ENCODE results near the gene TMEM114. TPM values are rescaled to one million over a fixed set of nuclear protein-coding genes. Genes with fewer than 3 reads are reported as not detected.
"Not testable (repeated sequence)": the region's sequence is repeated elsewhere in the genome, so short reads cannot be mapped to it uniquely, and the experiment has no call there.

Gene TMEM114
- total RNA-seq, 1 experiment from 2014 or later: not detected

GRCh38 chr16:8563944-8564540 is 26.3 kb downstream of the TMEM114 start:
- H3K9me2 ChIP-seq (ENCODE audit: insufficient read depth); H3K79me2 ChIP-seq (ENCODE audit: insufficient read depth, low read length); RAD21 ChIA-PET (ENCODE audit: low non-redundant PET in 1 of 2, low total read pairs in 2 of 2, uncharacterized antibody in 2 of 2, unreplicated experiment in 2 of 2); ATAC-seq; DNase-seq (ENCODE audit: low read depth, low spot score); H2AFZ ChIP-seq (ENCODE audit: low read depth, low read length, poor library complexity, severe bottlenecking); H3K27ac ChIP-seq (ENCODE audit: low read depth, low read length); H3K4me1 ChIP-seq (ENCODE audit: control insufficient read depth in 1 of 2, insufficient read depth in 2 of 2, low read length in 2 of 2); POLR2A ChIA-PET; H4K20me1 ChIP-seq (ENCODE audit: insufficient read depth); H3K27me3 ChIP-seq (ENCODE audit: insufficient read depth, low read length); H3K36me3 ChIP-seq (ENCODE audit: control insufficient read depth in 1 of 2, insufficient read depth in 2 of 2, low read length in 2 of 2); H3K9me3 ChIP-seq (ENCODE audit: control insufficient read depth in 1 of 2, insufficient read depth in 1 of 2, low read depth in 1 of 2, low read length in 2 of 2); CTCF ChIA-PET; H3K9ac ChIP-seq (ENCODE audit: low read length); H3K4me3 ChIP-seq (replicated peaks in 1 of 2; ENCODE audit: low read depth in 1 of 2, low read length in 2 of 2); BruUV-seq (replicated peaks); H3K4me2 ChIP-seq (ENCODE audit: low read length): not testable (repeated sequence)
- intact Hi-C loops (cut with micrococcal nuclease): loop anchor here (10.0 kb wide), 1 partner anchor 441 kb away; no protein-coding TSS in a partner anchor
- TF ChIP-seq FOSL1 (IDR thresholded peaks at IDR 0.05; ENCODE audit: low read depth): 0 out of 2 replicates have a peak, but pooled peaks have one; percentile 23

- RAD21 ChIA-PET (ENCODE audit: low non-redundant PET in 1 of 2, low total read pairs in 2 of 2, uncharacterized antibody in 2 of 2, unreplicated experiment in 2 of 2): no interaction called here
- POLR2A ChIA-PET: no interaction called here
- ATAC-seq: no peak
- Histone ChIP-seq H3K9me3 (ENCODE audit: control insufficient read depth in 1 of 2, insufficient read depth in 1 of 2, low read depth in 1 of 2, low read length in 2 of 2) (peaks cover 0 to 4% of the 10 kb centered on the region in 2 experiments; a peak in 1 of 4 replicates), H3K9ac (ENCODE audit: low read length) (no peak overlapping the region), H3K27me3 (ENCODE audit: insufficient read depth, low read length) (peaks cover 10% of the 10 kb centered on the region; the same call in 1 of the 2 replicates), H4K20me1 (ENCODE audit: insufficient read depth) (no peaks in the 10 kb centered on the region), H3K4me1 (ENCODE audit: control insufficient read depth in 1 of 2, insufficient read depth in 2 of 2, low read length in 2 of 2) (no peaks in the 10 kb centered on the region), H3K4me2 (ENCODE audit: low read length) (no peak overlapping the region), H3K4me3 (replicated peaks in 1 of 2; ENCODE audit: low read depth in 1 of 2, low read length in 2 of 2) (no peak overlapping the region), H3K79me2 (ENCODE audit: insufficient read depth, low read length) (no peaks in the 10 kb centered on the region), H3K9me2 (ENCODE audit: insufficient read depth) (no peaks in the 10 kb centered on the region), H3K27ac (ENCODE audit: low read depth, low read length) (no peak overlapping the region), H2AFZ (ENCODE audit: low read depth, low read length, poor library complexity, severe bottlenecking) (no peak overlapping the region), H3K36me3 (ENCODE audit: control insufficient read depth in 1 of 2, insufficient read depth in 2 of 2, low read length in 2 of 2) (no peaks in the 10 kb centered on the region)
- BruUV-seq (replicated peaks): no TSS peak
- intact Hi-C loops (cut with micrococcal nuclease): loop anchor here (10.0 kb wide), 1 partner anchor 443 kb away; no protein-coding TSS in a partner anchor
- no peak for DNase-seq (ENCODE audit: low read depth, low spot score)
- CTCF ChIA-PET: no interaction called here
- TF ChIP-seq CTCF (IDR thresholded peaks at IDR 0.05 in 2 of 3, conservative IDR thresholded peaks at IDR 0.05 in 1 of 3; ENCODE audit: borderline replicate concordance in 1 of 3, insufficient read depth in 1 of 3, low read depth in 2 of 3, low read length in 2 of 3) (no peak), FOSL1 (IDR thresholded peaks at IDR 0.05; ENCODE audit: low read depth) (no peak), MAX (IDR thresholded peaks at IDR 0.05) (no peak), CBX3 (IDR thresholded peaks at IDR 0.05; ENCODE audit: low read depth) (no peak), CEBPB (IDR thresholded peaks at IDR 0.05; ENCODE audit: low read depth) (no peak), ZBTB33 (IDR thresholded peaks at IDR 0.05; ENCODE audit: extremely low read depth, insufficient replicate concordance, low read length) (no peak), POLR2AphosphoS5 (IDR thresholded peaks at IDR 0.05; ENCODE audit: low read depth, low read length) (no peak), JUND (IDR thresholded peaks at IDR 0.05) (no peak), EZH2phosphoT487 (IDR thresholded peaks at IDR 0.05; ENCODE audit: borderline replicate concordance) (no peak), ZFX (IDR thresholded peaks at IDR 0.05) (no peak), SP1 (IDR thresholded peaks at IDR 0.05; ENCODE audit: low read depth) (no peak)
Measured at GRCh38 chr16:8561496-8561895, 28.8 kb downstream of the TMEM114 start.

All from HCT116 (cell line).